Activated CD4-positive, alpha-beta T cell treated with anti-CD3 and anti-CD28 coated beads, Interleukin-2, amount 10 ng/mL, durations not matched to agents 24 days and 14 days (primary cell): ENCODE data around the gene FBN1. TPM values are rescaled to one million over a fixed set of nuclear protein-coding genes. Genes with fewer than 3 reads are reported as not detected.

Experiments used
- DNase-seq: peaks from one replicate; pipeline ENCODE4 v3.0.0; 2022
- H3K27ac Mint-ChIP-seq: one replicate; pipeline ENCODE4 v1.8.0; 2022; ENCODE audit warnings: mild to moderate bottlenecking, mixed read lengths
- H3K27me3 Mint-ChIP-seq: one replicate; pipeline ENCODE4 v1.8.0; 2022; ENCODE audit warnings: mixed read lengths
- H3K36me3 Mint-ChIP-seq: one replicate; pipeline ENCODE4 v1.8.0; 2022; ENCODE audit warnings: low read depth, mild to moderate bottlenecking, mixed read lengths
- H3K4me1 Mint-ChIP-seq: one replicate; pipeline ENCODE4 v1.8.0; 2021; ENCODE audit warnings: mixed read lengths
- H3K4me3 Mint-ChIP-seq: one replicate; pipeline ENCODE4 v1.8.0; 2022; ENCODE audit warnings: mild to moderate bottlenecking, moderate library complexity, mixed read lengths
- H3K9me3 Mint-ChIP-seq: one replicate; pipeline ENCODE4 v1.8.0; 2021; ENCODE audit warnings: mixed read lengths
- intact Hi-C: fragments of 100-400 bp; cut with micrococcal nuclease; formaldehyde crosslinking; loops from one replicate; pipeline ENCODE4 v1.15.1; 2023
- total RNA-seq: library from RNA; stranded (reverse); gene quantifications from 2 replicates; pipeline ENCODE4 v1.2.3, GENCODE V29; 2022

FBN1 gene
- total RNA-seq, 1 donor from 2014 or later = 1.0 TPM

DNA sequence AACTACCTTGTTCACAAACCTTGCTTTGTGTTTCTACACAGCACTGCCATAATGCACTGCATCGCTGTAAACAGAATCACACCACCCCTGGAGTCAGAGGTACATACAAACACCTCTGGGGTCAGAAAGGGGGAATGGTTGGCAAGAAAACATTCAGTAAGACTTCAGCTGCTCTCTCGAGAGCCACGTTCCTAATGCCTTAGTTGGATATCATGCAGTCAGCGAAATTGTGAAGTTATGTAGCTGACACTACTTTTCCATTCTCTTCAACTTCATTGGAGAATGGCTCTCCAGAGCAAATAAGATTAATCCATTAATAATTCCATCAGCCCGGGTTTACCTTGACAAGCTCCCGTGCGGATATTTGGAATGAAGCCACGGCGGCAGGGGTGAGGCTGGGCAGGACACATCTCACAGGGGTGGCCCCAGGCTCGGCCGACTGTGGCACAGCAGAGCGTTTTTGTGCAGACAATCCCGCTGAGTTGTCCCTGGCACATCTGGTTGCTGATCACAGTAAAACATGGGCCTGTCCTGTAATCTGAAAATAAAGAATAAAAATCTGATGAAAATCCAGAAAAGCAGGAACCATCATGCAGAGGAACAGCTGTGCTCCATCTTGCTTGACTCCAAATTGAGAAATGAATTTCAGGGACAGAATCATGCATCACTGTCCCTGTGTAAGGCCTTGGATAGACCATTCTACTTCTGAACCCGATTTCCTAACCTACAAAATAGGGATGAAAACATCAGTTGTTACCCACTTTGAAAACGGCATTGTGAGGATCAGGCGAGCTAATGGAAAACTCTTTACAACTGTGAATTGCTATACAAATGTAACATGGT lies 108.0 kb downstream of the FBN1 start:
- H3K27me3 Mint-ChIP-seq = peaks cover 4% of the 10 kb centered on the region
- DNase-seq = no peak
- no peaks in the 10 kb centered on the region for H3K4me1 Mint-ChIP-seq
- H3K27ac Mint-ChIP-seq = no peak overlapping the region
- intact Hi-C loops = no loop called here
- H3K36me3 Mint-ChIP-seq = no peaks in the 10 kb centered on the region
- no peak overlapping the region for H3K4me3 Mint-ChIP-seq
- no peaks in the 10 kb centered on the region for H3K9me3 Mint-ChIP-seq

DNA sequence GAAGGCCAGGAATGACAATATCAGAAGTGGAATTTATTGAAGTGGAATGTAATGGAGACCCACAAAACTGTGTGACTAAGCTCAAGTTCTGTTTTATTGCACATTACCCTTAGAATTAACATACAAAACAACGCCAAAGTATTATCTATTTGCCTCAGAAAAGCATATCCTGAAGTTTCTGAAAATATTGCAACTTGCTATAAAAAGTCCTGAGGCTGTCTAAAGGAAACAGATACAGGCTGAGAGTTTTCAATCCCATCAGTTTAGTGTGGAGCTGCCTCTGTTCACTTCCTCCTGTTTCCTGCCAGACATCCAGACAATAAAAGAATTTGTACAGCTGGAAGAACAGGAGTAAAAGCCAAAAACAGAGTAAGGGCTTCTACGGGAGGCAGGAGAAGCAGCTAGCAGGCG lies 108.8 kb downstream of the FBN1 start:
- no peak overlapping the region for H3K27ac Mint-ChIP-seq

DNA sequence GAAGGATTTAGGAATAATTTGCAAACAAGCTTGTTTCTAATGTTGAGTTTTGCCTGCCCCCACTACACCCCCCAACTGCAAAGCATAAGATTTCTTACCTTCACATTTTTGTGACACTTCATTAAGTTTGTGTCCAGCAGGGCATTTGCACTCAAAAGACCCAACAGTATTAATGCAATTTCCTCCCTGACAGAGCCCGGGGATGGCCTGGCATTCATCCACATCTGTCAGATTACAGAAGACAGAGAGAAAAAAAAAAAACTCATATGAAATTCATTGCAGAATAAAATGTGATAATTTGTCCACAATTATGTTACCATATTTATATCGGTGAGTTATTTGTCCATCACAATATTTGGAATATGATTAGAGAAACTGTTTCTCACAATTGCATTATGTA lies 111.5 kb downstream of the FBN1 start:
- Mint-ChIP-seq H3K4me3 (no peak overlapping the region), H3K27ac (no peak overlapping the region), H3K36me3 (no peaks in the 10 kb centered on the region), H3K9me3 (no peaks in the 10 kb centered on the region), H3K27me3 (peaks cover 4% of the 10 kb centered on the region), H3K4me1 (no peaks in the 10 kb centered on the region)
- intact Hi-C loops = no loop called here
- DNase-seq = no peak

More for the DNA sequence above, 108.8 kb downstream of the FBN1 start:
- no peak for DNase-seq
- H3K36me3 Mint-ChIP-seq = no peaks in the 10 kb centered on the region
- peaks cover 4% of the 10 kb centered on the region for H3K27me3 Mint-ChIP-seq
- intact Hi-C loops = no loop called here
- H3K9me3 Mint-ChIP-seq = no peaks in the 10 kb centered on the region
- no peak overlapping the region for H3K4me3 Mint-ChIP-seq
- no peaks in the 10 kb centered on the region for H3K4me1 Mint-ChIP-seq

DNA sequence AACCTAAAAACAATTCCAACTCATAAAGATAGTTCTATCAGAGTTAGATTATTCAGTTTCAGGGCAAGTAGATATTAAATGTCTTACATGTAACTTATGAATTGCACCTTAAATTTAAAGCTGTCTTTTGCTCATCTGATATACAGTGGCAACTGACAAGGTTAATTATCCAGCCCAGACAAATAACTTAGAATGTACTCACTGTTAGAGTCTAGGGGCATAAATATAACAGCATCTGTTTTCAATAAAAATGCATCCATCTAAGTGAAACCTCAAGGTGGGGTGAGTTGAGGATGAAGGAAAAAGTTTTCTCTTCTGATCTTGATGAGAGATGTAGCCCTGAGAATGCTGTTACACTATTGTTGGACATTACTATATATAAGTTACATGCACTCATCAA lies 112.6 kb downstream of the FBN1 start:
- H3K9me3 Mint-ChIP-seq = no peaks in the 10 kb centered on the region
- H3K36me3 Mint-ChIP-seq = no peaks in the 10 kb centered on the region
- H3K27ac Mint-ChIP-seq = no peak overlapping the region
- H3K27me3 Mint-ChIP-seq = peaks cover 2% of the 10 kb centered on the region
- H3K4me1 Mint-ChIP-seq = no peaks in the 10 kb centered on the region
- intact Hi-C loops = no loop called here
- DNase-seq = no peak
- H3K4me3 Mint-ChIP-seq = no peak overlapping the region

DNA sequence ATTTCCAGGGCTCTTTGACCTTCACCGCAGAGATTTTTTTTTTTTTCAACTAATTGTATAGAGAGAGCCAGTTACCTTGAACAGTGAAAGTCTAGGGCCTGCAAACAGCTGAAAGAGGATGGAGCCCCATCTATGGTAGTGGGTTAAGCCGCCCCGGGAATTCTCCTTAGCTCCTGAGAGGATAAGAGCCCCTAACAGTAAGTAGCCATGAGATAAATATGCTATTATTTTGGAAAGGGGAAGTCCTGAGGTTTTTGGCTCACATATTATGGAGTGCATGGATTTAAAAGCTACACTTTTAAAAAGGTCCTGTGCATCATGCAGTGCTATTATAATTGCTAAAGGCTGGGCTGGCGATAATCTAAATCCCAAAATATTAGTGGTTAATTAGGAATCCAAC lies 115.0 kb downstream of the FBN1 start:
- Mint-ChIP-seq H3K4me1 (no peaks in the 10 kb centered on the region), H3K27me3 (peaks cover 2% of the 10 kb centered on the region), H3K27ac (no peak overlapping the region), H3K4me3 (no peak overlapping the region), H3K9me3 (no peaks in the 10 kb centered on the region), H3K36me3 (no peaks in the 10 kb centered on the region)
- DNase-seq = no peak
- intact Hi-C loops = no loop called here

DNA sequence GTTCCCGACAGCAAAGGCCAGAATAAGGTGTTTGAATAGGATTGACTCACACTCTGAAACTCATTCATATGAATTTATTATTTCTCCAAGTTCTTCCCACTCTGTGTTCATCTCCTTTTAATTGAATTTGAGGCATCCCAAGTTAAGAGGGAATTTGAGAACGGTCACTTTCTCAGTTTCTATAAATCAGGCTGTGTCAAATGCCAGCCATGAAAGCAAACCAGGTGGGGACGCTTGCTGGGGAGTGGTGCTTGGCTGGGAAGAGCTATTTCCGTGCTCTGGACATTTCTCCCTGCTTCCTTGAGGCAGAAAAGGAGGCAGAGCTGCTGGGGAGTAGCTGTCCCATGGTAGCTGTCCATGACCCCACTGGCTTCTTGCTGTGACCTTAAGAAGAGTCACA lies 116.6 kb downstream of the FBN1 start:
- Mint-ChIP-seq H3K27me3 (peaks cover 2% of the 10 kb centered on the region), H3K9me3 (no peaks in the 10 kb centered on the region), H3K4me3 (no peak overlapping the region), H3K36me3 (no peaks in the 10 kb centered on the region), H3K4me1 (no peaks in the 10 kb centered on the region), H3K27ac (no peak overlapping the region)
- intact Hi-C loops = no loop called here
- DNase-seq = no peak

DNA sequence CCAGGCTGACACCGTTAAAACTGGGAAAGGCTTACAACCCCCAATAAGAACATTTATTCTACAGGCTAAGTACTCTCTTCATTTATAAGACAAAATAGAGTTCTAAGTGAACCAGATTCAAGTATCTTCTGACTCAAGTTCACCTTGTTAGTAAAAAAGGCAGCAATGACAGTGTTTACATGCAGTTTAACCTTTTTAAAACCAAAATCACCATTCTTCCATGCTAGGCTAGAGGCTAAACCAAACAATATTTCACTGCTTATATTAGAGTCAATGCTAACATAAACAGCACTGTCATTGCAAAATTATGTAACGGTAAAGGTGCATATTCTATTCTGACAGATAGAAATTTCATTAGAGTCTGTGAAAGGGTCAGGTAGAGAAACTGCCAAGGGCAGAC lies 118.0 kb downstream of the FBN1 start:
- no peak for DNase-seq
- Mint-ChIP-seq H3K4me1 (no peaks in the 10 kb centered on the region), H3K4me3 (no peak overlapping the region), H3K27ac (no peak overlapping the region), H3K36me3 (no peaks in the 10 kb centered on the region), H3K9me3 (no peaks in the 10 kb centered on the region), H3K27me3 (no peaks in the 10 kb centered on the region)
- intact Hi-C loops = no loop called here

DNA sequence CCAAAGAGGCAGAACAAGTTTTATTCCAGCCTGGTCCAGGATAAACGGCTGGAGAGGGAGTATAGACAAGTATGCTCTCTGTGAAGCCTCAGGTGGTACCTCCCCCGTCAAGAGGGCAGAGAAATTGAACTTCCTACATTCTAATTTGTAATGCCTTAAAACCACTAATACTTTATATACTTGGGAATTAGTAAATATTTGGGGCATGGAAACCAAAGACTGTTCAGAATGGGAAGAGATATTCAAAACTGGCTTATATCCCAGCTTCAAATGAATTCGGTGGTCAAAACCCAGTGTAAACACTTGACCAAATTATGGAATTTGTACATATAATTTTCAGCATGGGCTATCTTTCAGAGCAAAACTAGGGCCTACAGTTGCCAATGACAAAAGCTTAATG lies 122.6 kb downstream of the FBN1 start:
- no peak for DNase-seq
- Mint-ChIP-seq H3K27me3 (peaks cover 2% of the 10 kb centered on the region), H3K9me3 (no peaks in the 10 kb centered on the region), H3K27ac (no peak overlapping the region), H3K4me1 (no peaks in the 10 kb centered on the region), H3K36me3 (no peaks in the 10 kb centered on the region), H3K4me3 (no peak overlapping the region)
- intact Hi-C loops = no loop called here

DNA sequence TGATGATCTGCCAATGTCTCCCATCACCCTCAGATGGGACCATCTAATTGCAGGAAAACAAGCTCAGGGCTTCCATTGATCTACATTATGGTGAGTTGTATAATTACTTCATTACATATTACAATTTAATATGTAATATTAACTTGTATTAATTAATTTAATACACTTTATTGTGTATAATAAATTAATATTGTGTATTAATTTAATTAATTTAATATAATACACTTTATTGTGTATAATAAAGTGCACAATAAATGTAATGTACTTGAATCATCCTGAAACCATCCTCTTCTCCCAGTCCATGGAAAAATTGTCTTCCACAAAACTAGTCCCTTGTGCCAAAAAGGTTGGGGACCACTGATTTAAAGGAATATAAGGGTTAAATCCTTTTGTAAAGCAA lies 123.4 kb downstream of the FBN1 start:
- H3K9me3 Mint-ChIP-seq = no peaks in the 10 kb centered on the region
- no peak overlapping the region for H3K4me3 Mint-ChIP-seq
- H3K36me3 Mint-ChIP-seq = no peaks in the 10 kb centered on the region
- intact Hi-C loops = no loop called here
- no peak for DNase-seq
- H3K4me1 Mint-ChIP-seq = no peaks in the 10 kb centered on the region
- H3K27ac Mint-ChIP-seq = no peak overlapping the region
- H3K27me3 Mint-ChIP-seq = peaks cover 2% of the 10 kb centered on the region

DNA sequence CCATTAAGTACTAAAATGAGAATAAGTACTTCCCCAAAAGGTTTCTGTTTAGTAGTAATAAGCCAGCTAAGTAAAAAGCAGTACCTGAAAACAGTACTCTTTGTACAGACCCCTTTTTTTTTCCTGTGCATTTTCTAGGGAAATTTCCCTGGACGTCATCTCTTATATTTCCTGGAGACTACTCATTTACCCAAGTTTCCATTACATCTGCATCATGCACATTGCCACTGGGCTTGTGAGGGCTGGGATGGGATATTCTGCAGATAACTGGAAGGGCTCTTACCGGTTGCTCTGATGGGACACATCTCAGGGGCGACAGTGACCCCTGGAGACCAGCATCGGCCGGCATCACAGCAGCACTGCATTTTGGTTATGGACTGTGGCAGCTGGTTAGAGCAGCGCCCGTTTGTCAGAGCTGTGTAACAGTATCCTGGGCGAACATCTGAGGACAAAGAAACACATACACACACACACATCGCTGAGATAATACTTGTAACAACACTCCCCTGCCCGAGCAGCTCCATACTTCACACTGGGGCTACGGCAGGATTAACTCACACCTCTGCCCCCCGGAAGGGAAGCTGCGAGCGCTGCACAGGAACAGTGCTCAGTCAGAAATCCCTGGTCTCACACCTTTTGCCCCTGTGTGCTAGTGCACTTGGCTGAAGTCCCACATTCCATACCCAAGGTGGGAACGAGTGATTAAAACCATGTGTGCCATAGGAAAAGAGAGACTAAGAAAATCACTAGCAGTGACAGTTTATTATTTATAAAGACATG lies 124.9 kb downstream of the FBN1 start:
- Mint-ChIP-seq H3K4me1 (no peaks in the 10 kb centered on the region), H3K4me3 (no peak overlapping the region), H3K27ac (no peak overlapping the region), H3K36me3 (no peaks in the 10 kb centered on the region), H3K9me3 (no peaks in the 10 kb centered on the region), H3K27me3 (peaks cover 2% of the 10 kb centered on the region)
- intact Hi-C loops = no loop called here
- DNase-seq = no peak

DNA sequence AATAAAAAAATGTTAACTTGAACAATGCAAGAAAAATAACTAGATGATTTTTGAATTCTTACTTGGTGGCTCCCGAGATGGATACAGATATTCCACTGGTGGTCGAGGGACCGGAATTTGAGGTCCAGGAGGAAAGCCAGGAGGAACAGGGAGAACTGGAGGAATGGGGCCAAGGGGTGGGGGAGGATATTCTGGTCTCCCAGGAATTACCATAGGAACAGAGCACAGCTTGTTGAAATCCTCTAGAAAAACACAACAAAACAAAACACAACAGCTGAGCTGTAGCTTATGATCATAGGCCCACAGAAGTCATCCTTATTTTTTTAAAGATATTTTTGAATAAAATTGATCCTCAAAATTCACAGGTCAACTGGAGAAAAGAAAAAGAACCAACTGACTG lies 129.4 kb downstream of the FBN1 start:
- Mint-ChIP-seq H3K36me3 (no peaks in the 10 kb centered on the region), H3K27ac (no peak overlapping the region), H3K9me3 (no peaks in the 10 kb centered on the region), H3K27me3 (peaks cover 2% of the 10 kb centered on the region), H3K4me1 (no peaks in the 10 kb centered on the region), H3K4me3 (no peak overlapping the region)
- intact Hi-C loops = no loop called here
- no peak for DNase-seq

DNA sequence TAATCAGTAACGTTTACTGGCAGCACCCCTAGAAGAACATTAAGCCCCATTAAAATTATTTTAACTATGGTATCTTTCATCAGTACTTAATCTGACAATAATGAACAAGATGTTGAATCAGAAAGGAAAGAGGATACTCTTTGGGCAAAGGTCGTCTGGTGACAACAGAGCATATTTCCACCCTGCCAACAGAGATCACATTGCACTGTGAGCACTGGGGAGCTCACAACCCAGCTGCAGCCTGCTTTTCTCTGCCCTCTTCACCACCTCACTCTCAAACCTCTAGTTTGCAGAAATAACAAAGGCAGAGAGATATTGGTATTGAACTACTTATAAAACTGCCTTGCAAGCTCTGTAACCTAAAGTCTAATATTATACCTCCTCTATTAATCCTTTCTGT lies 130.0 kb downstream of the FBN1 start:
- DNase-seq = no peak
- no peak overlapping the region for H3K27ac Mint-ChIP-seq
- no peaks in the 10 kb centered on the region for H3K9me3 Mint-ChIP-seq
- intact Hi-C loops = no loop called here
- H3K4me1 Mint-ChIP-seq = no peaks in the 10 kb centered on the region
- peaks cover 2% of the 10 kb centered on the region for H3K27me3 Mint-ChIP-seq
- H3K36me3 Mint-ChIP-seq = no peaks in the 10 kb centered on the region
- no peak overlapping the region for H3K4me3 Mint-ChIP-seq

DNA sequence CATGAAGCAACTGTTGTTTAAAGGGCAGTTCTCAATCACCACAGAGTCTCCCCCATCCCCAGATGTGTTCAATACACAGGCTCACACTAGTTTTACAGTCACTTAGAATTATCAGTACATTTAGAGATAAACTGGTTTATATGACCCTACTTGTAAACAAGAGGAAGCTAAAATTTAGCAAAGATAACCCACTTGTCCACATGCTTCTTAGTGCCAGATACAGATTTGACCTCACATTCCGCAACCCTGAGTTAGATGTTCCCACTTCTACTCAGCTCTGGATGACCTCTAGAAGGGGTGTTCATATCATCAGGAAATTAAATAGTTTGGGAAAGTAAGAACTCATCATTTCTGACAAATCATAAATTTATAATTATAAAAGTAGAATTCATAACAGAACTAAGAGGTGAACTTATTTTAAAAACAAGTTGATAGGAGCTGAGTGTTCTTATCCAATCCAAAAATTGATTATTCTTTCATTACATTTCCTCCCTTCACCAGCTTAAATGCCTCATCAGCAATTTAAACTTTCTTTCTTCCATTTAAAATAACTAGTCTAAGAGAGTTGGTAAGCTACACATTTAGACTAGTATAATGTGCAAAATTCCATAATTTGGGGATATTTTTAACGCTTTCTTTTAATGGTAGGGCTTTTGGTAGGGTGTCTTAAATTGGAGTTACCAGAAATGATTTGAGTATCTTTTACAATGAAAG lies 131.2 kb downstream of the FBN1 start:
- no peaks in the 10 kb centered on the region for H3K36me3 Mint-ChIP-seq
- no peak overlapping the region for H3K27ac Mint-ChIP-seq
- no peaks in the 10 kb centered on the region for H3K9me3 Mint-ChIP-seq
- H3K27me3 Mint-ChIP-seq = peaks cover under 1% of the 10 kb centered on the region
- H3K4me3 Mint-ChIP-seq = no peak overlapping the region
- intact Hi-C loops = no loop called here
- no peaks in the 10 kb centered on the region for H3K4me1 Mint-ChIP-seq
- no peak for DNase-seq

DNA sequence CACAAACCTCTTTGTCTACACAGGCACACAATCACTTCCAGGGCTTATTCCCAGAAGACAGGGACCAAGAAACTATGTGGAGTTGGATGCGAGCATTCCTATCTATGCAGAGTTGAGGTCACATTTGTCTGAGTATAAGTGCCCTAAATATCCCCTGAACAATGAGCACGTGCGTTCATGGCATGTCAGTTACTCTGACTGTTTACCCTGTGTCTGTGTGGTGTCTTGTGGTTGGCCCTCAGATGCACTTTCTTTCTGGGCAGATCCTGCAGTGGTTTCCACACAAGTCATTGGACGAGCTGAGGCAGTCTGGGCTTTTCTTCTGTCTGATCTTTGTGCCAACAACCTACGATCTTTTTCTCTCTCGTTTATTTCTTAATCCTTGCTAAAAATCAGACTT lies 134.5 kb downstream of the FBN1 start:
- Mint-ChIP-seq H3K4me3 (no peak overlapping the region), H3K4me1 (no peaks in the 10 kb centered on the region), H3K36me3 (no peaks in the 10 kb centered on the region), H3K27ac (no peak overlapping the region), H3K27me3 (no peaks in the 10 kb centered on the region), H3K9me3 (no peaks in the 10 kb centered on the region)
- intact Hi-C loops = no loop called here
- no peak for DNase-seq
